ENCODE data around the gene CUTA.

Gene CUTA

GRCh38 chr6:33417903-33418689 is at the start of gene CUTA:
TSS of gene CUTA (minus strand) at chr6:33418107. CDS start at chr6:33418000, 107 bp downstream.
- DNase-seq (ENCODE audit: extremely low spot score, insufficient read length, low read depth) = peak; percentile 91
- peak; percentile 100 for FAIRE-seq

GRCh38 chr6:33467091-33467490 is 49.2 kb upstream of the CUTA start:
- no peak for DNase-seq (ENCODE audit: extremely low spot score, insufficient read length, low read depth)
- FAIRE-seq = no peak

- no peak for DNase-seq (ENCODE audit: extremely low spot score, insufficient read length, low read depth)
- FAIRE-seq = no peak
Observed at GRCh38 chr6:33466075-33466735, 48.3 kb upstream of the CUTA start.

- DNase-seq (ENCODE audit: extremely low spot score, insufficient read length, low read depth) (no peak), FAIRE-seq (no peak)
Observed at GRCh38 chr6:33459226-33459625, 41.3 kb upstream of the CUTA start.

- no peak for FAIRE-seq
- no peak for DNase-seq (ENCODE audit: extremely low spot score, insufficient read length, low read depth)
Observed at GRCh38 chr6:33458676-33459075, 40.8 kb upstream of the CUTA start.

GRCh38 chr6:33456156-33456555 is 38.2 kb upstream of the CUTA start:
- no peak for FAIRE-seq
- DNase-seq (ENCODE audit: extremely low spot score, insufficient read length, low read depth) = no peak

- FAIRE-seq (no peak), DNase-seq (ENCODE audit: extremely low spot score, insufficient read length, low read depth) (no peak)
Observed at GRCh38 chr6:33455051-33455450, 37.1 kb upstream of the CUTA start.

GRCh38 chr6:33454009-33454946 is 36.4 kb upstream of the CUTA start, which contains the start of gene ZBTB9:
TSS of gene ZBTB9 (plus strand) at chr6:33454576. CDS start at chr6:33455101, 525 bp downstream.
- peak; percentile 97 for FAIRE-seq
- DNase-seq (ENCODE audit: extremely low spot score, insufficient read length, low read depth) = peak; percentile 97

- FAIRE-seq = no peak
- DNase-seq (ENCODE audit: extremely low spot score, insufficient read length, low read depth) = no peak
Observed at GRCh38 chr6:33453393-33454008, 35.6 kb upstream of the CUTA start.

- DNase-seq (ENCODE audit: extremely low spot score, insufficient read length, low read depth) (no peak), FAIRE-seq (no peak)
Observed at GRCh38 chr6:33452496-33452895, 34.6 kb upstream of the CUTA start.

- no peak for FAIRE-seq
- DNase-seq (ENCODE audit: extremely low spot score, insufficient read length, low read depth) = no peak
Observed at GRCh38 chr6:33451606-33452005, 33.7 kb upstream of the CUTA start.

- FAIRE-seq (no peak), DNase-seq (ENCODE audit: extremely low spot score, insufficient read length, low read depth) (no peak)
Observed at GRCh38 chr6:33450434-33450833, 32.5 kb upstream of the CUTA start.

- FAIRE-seq = no peak
- DNase-seq (ENCODE audit: extremely low spot score, insufficient read length, low read depth) = no peak
Observed at GRCh38 chr6:33446356-33446755, 28.4 kb upstream of the CUTA start.

GRCh38 chr6:33445119-33445603 is 27.3 kb upstream of the CUTA start:
- FAIRE-seq = no peak
- no peak for DNase-seq (ENCODE audit: extremely low spot score, insufficient read length, low read depth)

- no peak for FAIRE-seq
- DNase-seq (ENCODE audit: extremely low spot score, insufficient read length, low read depth) = no peak
Observed at GRCh38 chr6:33443619-33444504, 26.0 kb upstream of the CUTA start.

GRCh38 chr6:33443025-33443424 is 25.1 kb upstream of the CUTA start:
- FAIRE-seq = no peak

GRCh38 chr6:33442283-33442682 is 24.4 kb upstream of the CUTA start:
- no peak for DNase-seq (ENCODE audit: extremely low spot score, insufficient read length, low read depth)
- no peak for FAIRE-seq

More at GRCh38 chr6:33443025-33443424, 25.1 kb upstream of the CUTA start:
- DNase-seq (ENCODE audit: extremely low spot score, insufficient read length, low read depth) = no peak

GRCh38 chr6:33441457-33441856 is 23.6 kb upstream of the CUTA start:
- no peak for DNase-seq (ENCODE audit: extremely low spot score, insufficient read length, low read depth)
- FAIRE-seq = no peak
